Measurements from ENCODE around the gene SEMA4B. TPM values are rescaled to one million over a fixed set of nuclear protein-coding genes. Genes with fewer than 3 reads are reported as not detected.

Gene SEMA4B
- total RNA-seq, 1 experiment from 2014 or later, result 13.2 TPM

GRCh38 chr15:90225504-90226234, 24.5 kb downstream of the SEMA4B start:
- POLR2A ChIA-PET (ENCODE audit: low non-redundant PET), result no interaction called here

GRCh38 chr15:90227336-90227735, 26.2 kb downstream of the SEMA4B start:
- Histone ChIP-seq H3K27me3 (replicated peaks; ENCODE audit: insufficient read depth, low read depth, low read length, poor library complexity) (no peaks in the 10 kb centered on the region), H3K4me3 (ENCODE audit: low read depth, low read length, poor library complexity, severe bottlenecking) (no peak overlapping the region), H3K9me3 (ENCODE audit: low read depth, low read length, poor library complexity, severe bottlenecking) (no peaks in the 10 kb centered on the region), H3K27ac (ENCODE audit: low read depth, low read length, poor library complexity, severe bottlenecking) (no peak overlapping the region), H3K4me1 (ENCODE audit: insufficient read depth, low read length, poor library complexity, severe bottlenecking) (no peaks in the 10 kb centered on the region), H3K36me3 (ENCODE audit: insufficient read depth, low read length, poor library complexity, severe bottlenecking) (peaks cover 16% of the 10 kb centered on the region)
- intact Hi-C loops (cut with micrococcal nuclease; ENCODE audit: unreplicated experiment), result no loop called here
- POLR2A ChIA-PET (ENCODE audit: low non-redundant PET), result no interaction called here
- no peak for DNase-seq (ENCODE audit: low spot score)
- BruUV-seq (replicated peaks), result no TSS peak
- TF ChIP-seq CTCF (conservative IDR thresholded peaks at IDR 0.05; ENCODE audit: low read depth, low read length), result no peak
- CTCF ChIA-PET, result no interaction called here

More at GRCh38 chr15:90225504-90226234, 24.5 kb downstream of the SEMA4B start:
- no peaks in the 10 kb centered on the region for H3K4me1 ChIP-seq (ENCODE audit: insufficient read depth, low read length, poor library complexity, severe bottlenecking)
- H3K27me3 ChIP-seq (replicated peaks; ENCODE audit: insufficient read depth, low read depth, low read length, poor library complexity), result no peaks in the 10 kb centered on the region
- CTCF ChIA-PET, result no interaction called here
- H3K9me3 ChIP-seq (ENCODE audit: low read depth, low read length, poor library complexity, severe bottlenecking), result no peaks in the 10 kb centered on the region
- H3K27ac ChIP-seq (ENCODE audit: low read depth, low read length, poor library complexity, severe bottlenecking), result no peak overlapping the region
- peaks cover 16% of the 10 kb centered on the region for H3K36me3 ChIP-seq (ENCODE audit: insufficient read depth, low read length, poor library complexity, severe bottlenecking)
- DNase-seq (ENCODE audit: low spot score), result no peak
- no TSS peak for BruUV-seq (replicated peaks)
- intact Hi-C loops (cut with micrococcal nuclease; ENCODE audit: unreplicated experiment), result no loop called here
- no peak overlapping the region for H3K4me3 ChIP-seq (ENCODE audit: low read depth, low read length, poor library complexity, severe bottlenecking)
- no peak for TF ChIP-seq EZH2 (IDR thresholded peaks at IDR 0.05; ENCODE audit: borderline replicate concordance, low read depth, low read length, poor library complexity, severe bottlenecking)
- TF ChIP-seq CTCF (conservative IDR thresholded peaks at IDR 0.05; ENCODE audit: low read depth, low read length), result no peak

- no TSS peak for BruUV-seq (replicated peaks)
- Histone ChIP-seq H3K27ac (ENCODE audit: low read depth, low read length, poor library complexity, severe bottlenecking) (no peak overlapping the region), H3K27me3 (replicated peaks; ENCODE audit: insufficient read depth, low read depth, low read length, poor library complexity) (no peaks in the 10 kb centered on the region), H3K4me3 (ENCODE audit: low read depth, low read length, poor library complexity, severe bottlenecking) (no peak overlapping the region), H3K36me3 (ENCODE audit: insufficient read depth, low read length, poor library complexity, severe bottlenecking) (peaks cover 16% of the 10 kb centered on the region), H3K9me3 (ENCODE audit: low read depth, low read length, poor library complexity, severe bottlenecking) (no peaks in the 10 kb centered on the region), H3K4me1 (ENCODE audit: insufficient read depth, low read length, poor library complexity, severe bottlenecking) (no peaks in the 10 kb centered on the region)
- no peak for DNase-seq (ENCODE audit: low spot score)
- intact Hi-C loops (cut with micrococcal nuclease; ENCODE audit: unreplicated experiment), result no loop called here
- CTCF ChIA-PET, result interaction anchor here (0.6 kb wide), 1 partner anchor 21 kb away, joined by 4 read pairs; the partner anchor contains the start of gene TTLL13
- TF ChIP-seq CTCF (conservative IDR thresholded peaks at IDR 0.05; ENCODE audit: low read depth, low read length) (no peak), EZH2 (IDR thresholded peaks at IDR 0.05; ENCODE audit: borderline replicate concordance, low read depth, low read length, poor library complexity, severe bottlenecking) (no peak)
- POLR2A ChIA-PET (ENCODE audit: low non-redundant PET), result no interaction called here
These were observed 27.0 kb downstream of the SEMA4B start for GRCh38 chr15:90227816-90228772.

Data from A673 (cell line).